ENCODE measurements around the gene CAMTA1. TPM values are rescaled to one million over a fixed set of nuclear protein-coding genes. Genes with fewer than 3 reads are reported as not detected.

CAMTA1 gene
- total and polyA plus RNA-seq, 2 donors: 53.3 to 115 TPM

DNA sequence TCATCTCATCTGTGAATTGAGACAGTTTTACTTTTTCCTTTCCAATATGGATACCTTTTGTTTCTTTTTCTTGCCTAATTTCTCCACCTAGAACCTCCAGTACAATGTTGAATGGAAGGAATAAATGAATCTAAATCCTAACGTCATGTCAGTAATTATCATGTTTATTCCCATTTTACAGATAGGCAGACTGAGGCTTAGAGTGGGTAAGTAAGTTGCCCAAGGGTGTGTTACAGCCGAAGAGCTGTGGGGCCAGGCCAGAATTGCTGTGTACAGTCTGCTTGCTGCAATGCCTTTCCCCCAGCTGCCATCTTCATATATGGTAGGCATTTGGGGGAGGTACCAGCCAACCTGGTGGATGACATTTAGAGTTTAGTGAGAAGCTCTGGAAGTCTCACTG, 162.7 kb downstream of the CAMTA1 start:
- Histone ChIP-seq H3K27ac (ENCODE audit: low read depth) (no peak overlapping the region), H3K36me3 (ENCODE audit: insufficient read depth) (no peaks in the 10 kb centered on the region), H3K4me3 (ENCODE audit: low read depth, low read length) (no peak overlapping the region), H3K4me1 (ENCODE audit: insufficient read depth) (no peaks in the 10 kb centered on the region)
- WGBS: 92% methylated on average over 2 of the region's 2 CpGs
- DNase-seq (ENCODE audit: extremely low spot score): no peak

DNA sequence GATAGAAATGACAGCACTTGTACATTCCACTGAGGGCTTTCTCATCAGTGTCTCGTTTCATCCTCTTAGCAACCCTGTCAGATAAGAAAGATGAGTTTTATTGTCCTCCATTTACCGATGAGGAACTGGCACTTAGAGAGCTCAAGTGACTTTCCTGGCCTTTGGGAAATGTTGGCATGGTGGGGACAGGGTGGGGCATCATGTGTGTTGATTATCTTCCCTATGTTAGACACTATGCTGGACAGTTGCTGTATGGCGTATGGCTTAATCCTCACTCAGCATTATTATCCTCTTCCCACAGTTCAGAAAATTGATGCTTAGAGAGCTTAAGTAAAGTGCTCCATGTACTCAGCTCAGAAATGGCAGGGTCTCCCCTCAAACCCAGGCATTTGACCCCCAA, 163.2 kb downstream of the CAMTA1 start:
- WGBS: 61% methylated on average over 3 of the region's 3 CpGs
- H3K4me1 ChIP-seq (ENCODE audit: insufficient read depth): no peaks in the 10 kb centered on the region
- H3K27ac ChIP-seq (ENCODE audit: low read depth): no peak overlapping the region
- H3K36me3 ChIP-seq (ENCODE audit: insufficient read depth): no peaks in the 10 kb centered on the region
- no peak overlapping the region for H3K4me3 ChIP-seq (ENCODE audit: low read depth, low read length)
- DNase-seq (ENCODE audit: extremely low spot score): no peak

DNA sequence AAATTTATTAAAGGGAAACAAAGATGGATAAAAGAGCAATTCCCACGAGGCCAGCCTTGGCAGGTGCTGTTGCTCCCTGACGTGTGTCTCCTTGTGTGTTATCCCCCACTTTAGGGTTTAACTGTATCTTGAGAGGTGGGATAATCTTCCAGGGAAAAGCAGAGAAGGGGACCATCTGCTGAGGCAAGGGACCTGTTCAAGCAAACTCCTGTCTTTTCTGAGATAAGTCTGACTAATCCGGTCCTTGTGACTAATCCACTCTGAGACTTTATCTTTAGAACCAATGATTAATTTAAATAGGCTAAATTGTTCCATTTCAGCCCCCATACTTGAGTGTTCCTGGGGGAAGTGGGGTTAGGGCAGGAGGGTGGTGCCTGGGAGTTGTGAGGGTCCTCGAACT, 163.6 kb downstream of the CAMTA1 start:
- 65% methylated on average over 4 of the region's 4 CpGs for WGBS
- no peaks in the 10 kb centered on the region for H3K4me1 ChIP-seq (ENCODE audit: insufficient read depth)
- H3K4me3 ChIP-seq (ENCODE audit: low read depth, low read length): no peak overlapping the region
- no peak for DNase-seq (ENCODE audit: extremely low spot score)
- H3K36me3 ChIP-seq (ENCODE audit: insufficient read depth): no peaks in the 10 kb centered on the region
- no peak overlapping the region for H3K27ac ChIP-seq (ENCODE audit: low read depth)

DNA sequence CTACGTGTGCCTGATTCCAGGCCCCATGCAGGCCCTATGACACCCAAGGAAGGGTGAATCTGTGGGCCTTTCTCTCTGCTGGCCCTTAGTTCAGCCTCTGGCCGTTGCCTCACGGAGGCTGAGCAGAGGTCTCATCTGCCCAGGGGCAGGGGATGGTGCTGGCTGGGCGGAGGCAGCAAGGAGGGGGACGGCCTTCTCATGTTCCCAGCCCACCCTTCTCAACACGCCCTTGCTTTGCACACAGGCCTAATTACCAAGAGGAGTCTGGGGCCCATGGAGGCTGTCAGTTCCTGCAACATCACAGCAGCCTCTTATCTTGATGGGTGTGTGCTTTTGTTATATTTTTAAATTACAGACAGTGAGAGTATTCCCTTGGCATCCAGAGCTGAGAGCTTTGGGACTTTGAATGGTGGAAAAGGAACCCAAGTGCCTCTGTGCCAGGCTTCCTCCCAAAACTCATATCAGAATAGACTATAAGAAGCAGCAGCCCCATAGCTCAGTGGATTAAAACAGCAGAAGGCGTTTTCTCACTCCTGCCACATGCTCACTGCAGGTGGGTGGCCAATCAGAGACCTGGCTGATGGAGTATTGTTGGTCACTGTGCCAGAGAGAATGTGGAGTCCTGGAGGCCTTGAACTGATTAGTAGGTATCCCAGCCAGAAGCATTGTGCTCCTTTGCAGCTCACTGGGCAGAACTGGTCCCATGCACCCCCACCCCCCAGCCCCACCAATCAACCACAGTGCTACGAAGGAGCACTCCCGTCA, 164.9 kb downstream of the CAMTA1 start:
- Histone ChIP-seq H3K27ac (ENCODE audit: low read depth) (no peak overlapping the region), H3K4me1 (ENCODE audit: insufficient read depth) (no peaks in the 10 kb centered on the region), H3K4me3 (ENCODE audit: low read depth, low read length) (no peak overlapping the region), H3K36me3 (ENCODE audit: insufficient read depth) (no peaks in the 10 kb centered on the region)
- DNase-seq (ENCODE audit: extremely low spot score): no peak
- 79% methylated on average over 9 of the region's 9 CpGs for WGBS

DNA sequence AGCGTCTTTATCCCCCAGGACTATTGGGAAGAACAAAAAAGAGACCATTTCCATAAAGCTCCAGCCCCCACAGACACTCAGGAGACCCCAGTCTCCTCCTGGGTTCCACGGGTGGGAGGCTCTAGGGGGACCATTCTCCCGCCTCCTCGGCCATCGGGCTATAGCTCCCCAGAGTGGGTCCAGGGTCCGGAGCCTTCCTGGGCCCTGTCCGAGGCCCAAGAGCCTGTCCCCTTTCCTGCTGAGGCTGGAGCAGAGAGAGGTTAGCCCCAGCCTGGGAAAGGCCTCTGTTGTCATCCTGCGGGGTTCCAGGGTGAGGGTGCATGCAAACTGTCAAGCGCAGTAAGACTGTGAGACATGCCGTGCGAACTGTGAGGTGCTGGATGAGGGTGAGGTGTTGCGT, 166.3 kb downstream of the CAMTA1 start:
- H3K4me3 ChIP-seq (ENCODE audit: low read depth, low read length): no peak overlapping the region
- WGBS: 94% methylated on average over 12 of the region's 12 CpGs
- H3K27ac ChIP-seq (ENCODE audit: low read depth): no peak overlapping the region
- H3K36me3 ChIP-seq (ENCODE audit: insufficient read depth): no peaks in the 10 kb centered on the region
- no peak for DNase-seq (ENCODE audit: extremely low spot score)
- no peaks in the 10 kb centered on the region for H3K4me1 ChIP-seq (ENCODE audit: insufficient read depth)

DNA sequence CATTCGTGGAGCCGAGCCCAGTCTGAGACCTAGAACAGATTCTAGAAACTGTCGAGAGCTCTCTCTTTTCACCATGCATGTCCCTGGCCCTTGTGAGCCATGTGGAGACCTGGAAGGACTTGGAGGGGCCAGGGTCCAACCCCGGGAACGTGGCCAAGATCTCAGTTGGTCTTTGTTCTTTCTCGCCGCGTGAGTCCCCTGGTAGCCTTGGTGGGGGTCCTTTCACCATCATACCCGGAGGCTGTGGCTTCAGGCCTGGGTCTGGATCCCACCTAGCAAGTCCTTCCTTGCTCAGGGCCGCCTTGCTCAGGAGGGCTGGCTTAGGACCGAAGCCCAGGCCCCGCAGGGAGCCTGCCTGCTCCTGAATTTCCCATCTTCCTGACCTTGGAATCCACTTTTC, 168.0 kb downstream of the CAMTA1 start:
- 80% methylated on average over 12 of the region's 12 CpGs for WGBS
- Histone ChIP-seq H3K4me3 (ENCODE audit: low read depth, low read length) (no peak overlapping the region), H3K4me1 (ENCODE audit: insufficient read depth) (no peaks in the 10 kb centered on the region), H3K27ac (ENCODE audit: low read depth) (no peak overlapping the region), H3K36me3 (ENCODE audit: insufficient read depth) (no peaks in the 10 kb centered on the region)
- DNase-seq (ENCODE audit: extremely low spot score): no peak

DNA sequence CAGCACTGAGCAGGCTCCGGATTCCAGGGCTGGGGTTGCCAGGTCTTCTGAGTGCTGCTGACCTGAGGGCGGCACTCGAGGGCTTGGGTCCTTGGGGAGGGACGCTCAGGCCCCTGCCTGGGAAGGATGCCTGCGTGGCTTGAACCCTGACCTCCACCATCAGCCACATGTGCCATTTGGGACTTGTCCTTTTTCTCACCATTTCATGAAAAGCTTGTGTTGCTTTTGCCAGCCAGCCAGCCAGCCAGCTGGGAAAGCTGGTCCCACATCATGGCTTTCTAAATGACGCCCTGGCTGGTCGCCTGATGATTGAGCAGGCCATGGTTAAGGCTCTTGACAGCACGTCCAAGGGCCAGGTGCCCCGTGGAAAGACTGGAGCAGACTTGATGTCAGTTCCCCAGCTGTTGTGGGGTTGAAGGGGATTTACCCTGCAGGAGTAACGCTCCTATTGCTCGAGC, 168.7 kb downstream of the CAMTA1 start:
- WGBS: 79% methylated on average over 11 of the region's 11 CpGs
- Histone ChIP-seq H3K4me1 (ENCODE audit: insufficient read depth) (no peaks in the 10 kb centered on the region), H3K27ac (ENCODE audit: low read depth) (no peak overlapping the region), H3K4me3 (ENCODE audit: low read depth, low read length) (no peak overlapping the region), H3K36me3 (ENCODE audit: insufficient read depth) (no peaks in the 10 kb centered on the region)
- DNase-seq (ENCODE audit: extremely low spot score): no peak

DNA sequence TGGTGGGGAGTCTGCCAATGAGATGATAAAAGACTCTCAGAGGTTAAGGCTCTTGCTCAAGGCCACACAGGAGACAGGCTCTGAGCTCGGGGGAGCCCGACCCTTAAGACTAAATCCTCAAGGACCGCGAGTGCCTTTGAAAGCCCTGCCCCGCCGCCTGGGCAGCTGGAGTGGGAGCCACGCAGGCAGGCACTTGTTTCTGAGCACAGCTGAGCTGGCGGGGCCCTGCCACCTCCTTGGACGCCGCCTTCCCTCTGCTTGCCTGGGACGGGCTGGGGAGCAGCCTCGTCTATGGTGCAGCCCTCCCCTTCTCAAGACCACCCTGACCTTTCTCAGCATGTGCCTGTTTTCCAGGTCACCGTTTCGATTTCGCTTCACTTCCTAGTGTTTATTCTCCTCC, 169.3 kb downstream of the CAMTA1 start:
- no peak overlapping the region for H3K27ac ChIP-seq (ENCODE audit: low read depth)
- H3K4me3 ChIP-seq (ENCODE audit: low read depth, low read length): no peak overlapping the region
- no peaks in the 10 kb centered on the region for H3K36me3 ChIP-seq (ENCODE audit: insufficient read depth)
- no peak for DNase-seq (ENCODE audit: extremely low spot score)
- no peaks in the 10 kb centered on the region for H3K4me1 ChIP-seq (ENCODE audit: insufficient read depth)
- 63% methylated on average over 15 of the region's 15 CpGs for WGBS

DNA sequence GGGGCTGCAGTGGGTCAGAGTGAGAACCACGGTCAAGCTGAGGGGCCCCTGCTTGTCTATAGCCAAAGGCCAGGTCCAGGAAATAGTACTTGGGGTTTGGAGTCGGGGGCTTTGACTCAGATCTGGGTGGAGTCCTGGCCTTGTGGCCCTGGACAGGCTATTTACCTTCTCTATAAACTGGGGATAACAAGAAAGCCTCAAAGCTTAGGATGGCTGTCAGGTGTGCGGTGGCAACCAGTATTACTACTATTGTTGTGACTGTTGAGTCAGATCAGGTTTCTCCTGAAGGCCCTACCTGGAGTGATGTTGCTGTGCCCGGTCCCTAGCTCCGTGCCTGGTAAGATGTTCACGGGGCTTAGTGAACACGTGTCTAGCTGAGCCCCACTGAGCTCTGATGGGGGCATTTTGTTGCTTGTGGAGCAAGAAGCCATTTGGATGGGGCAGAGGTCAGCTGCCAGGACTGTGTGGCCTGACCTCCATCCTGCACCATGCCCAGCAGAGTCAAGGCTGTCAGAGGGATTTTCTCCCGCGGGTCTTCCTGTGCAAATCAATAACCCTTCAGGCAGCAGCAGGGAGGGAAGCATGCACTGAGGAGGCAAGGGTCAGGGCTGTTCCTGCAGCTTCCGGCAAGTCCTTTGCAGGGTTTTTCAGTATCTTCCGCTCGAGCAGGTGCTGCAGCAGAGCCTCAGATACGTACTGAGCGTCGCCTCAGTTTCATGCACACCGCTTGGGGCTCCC, 170.3 kb downstream of the CAMTA1 start:
- 85% methylated on average over 16 of the region's 16 CpGs for WGBS
- no peaks in the 10 kb centered on the region for H3K36me3 ChIP-seq (ENCODE audit: insufficient read depth)
- no peaks in the 10 kb centered on the region for H3K4me1 ChIP-seq (ENCODE audit: insufficient read depth)
- DNase-seq (ENCODE audit: extremely low spot score): no peak
- no peak overlapping the region for H3K4me3 ChIP-seq (ENCODE audit: low read depth, low read length)
- no peak overlapping the region for H3K27ac ChIP-seq (ENCODE audit: low read depth)

DNA sequence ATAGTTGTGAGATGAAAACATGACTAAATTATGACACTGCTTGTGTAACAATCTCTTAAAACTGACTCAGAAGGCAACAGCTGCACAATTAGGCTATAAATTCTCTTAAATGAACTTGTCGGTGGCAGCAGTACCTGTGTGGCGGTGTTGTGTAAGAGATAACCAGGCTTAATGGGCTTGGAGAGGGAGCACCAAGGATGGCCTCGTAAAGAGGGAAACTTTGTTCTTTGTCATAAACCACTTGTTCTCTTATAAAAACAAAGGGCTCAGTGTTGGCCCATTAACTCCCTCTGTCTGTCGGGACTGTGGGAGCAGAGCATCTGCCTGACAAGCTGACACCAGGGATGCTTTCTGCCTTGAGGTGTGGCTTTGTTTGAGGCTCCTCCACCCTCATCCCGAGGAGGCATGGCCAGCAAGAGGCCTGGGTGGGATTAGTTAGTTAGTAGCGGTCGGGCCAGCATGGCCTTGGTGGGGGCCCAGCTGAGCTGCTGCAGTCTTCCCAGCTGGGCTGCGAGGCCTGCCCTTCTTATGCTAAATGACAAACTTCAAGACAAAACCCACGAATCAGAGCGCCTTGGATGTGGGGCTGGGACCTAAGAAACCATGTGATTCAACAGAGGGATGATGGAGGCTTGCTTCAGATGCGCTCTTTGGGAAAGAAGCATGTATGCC, 171.4 kb downstream of the CAMTA1 start:
- DNase-seq (ENCODE audit: extremely low spot score): no peak
- H3K36me3 ChIP-seq (ENCODE audit: insufficient read depth): no peaks in the 10 kb centered on the region
- WGBS: 71% methylated on average over 11 of the region's 11 CpGs
- no peak overlapping the region for H3K4me3 ChIP-seq (ENCODE audit: low read depth, low read length)
- H3K27ac ChIP-seq (ENCODE audit: low read depth): no peak overlapping the region
- H3K4me1 ChIP-seq (ENCODE audit: insufficient read depth): no peaks in the 10 kb centered on the region

DNA sequence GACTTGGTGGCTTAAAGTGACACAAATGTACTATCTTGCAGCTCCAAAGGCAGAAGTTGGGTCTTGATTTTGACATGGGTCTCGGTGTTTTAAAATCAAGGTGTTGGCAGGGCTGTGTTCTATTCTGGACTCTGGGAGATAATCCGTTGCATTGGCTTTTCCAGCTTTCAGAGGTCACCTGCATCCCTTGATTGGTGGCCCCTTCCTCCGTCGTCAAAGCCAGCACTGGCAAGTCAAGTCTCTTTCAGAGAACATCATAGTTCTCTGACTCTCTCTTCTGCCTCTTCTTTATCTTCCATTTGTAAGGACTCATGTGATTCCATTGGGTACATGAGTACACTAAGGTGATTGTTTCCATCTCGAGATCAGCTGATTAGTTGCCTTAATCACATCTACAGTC, 172.1 kb downstream of the CAMTA1 start:
- no peaks in the 10 kb centered on the region for H3K36me3 ChIP-seq (ENCODE audit: insufficient read depth)
- DNase-seq (ENCODE audit: extremely low spot score): no peak
- 95% methylated on average over 5 of the region's 5 CpGs for WGBS
- no peak overlapping the region for H3K27ac ChIP-seq (ENCODE audit: low read depth)
- H3K4me1 ChIP-seq (ENCODE audit: insufficient read depth): no peaks in the 10 kb centered on the region
- H3K4me3 ChIP-seq (ENCODE audit: low read depth, low read length): no peak overlapping the region

DNA sequence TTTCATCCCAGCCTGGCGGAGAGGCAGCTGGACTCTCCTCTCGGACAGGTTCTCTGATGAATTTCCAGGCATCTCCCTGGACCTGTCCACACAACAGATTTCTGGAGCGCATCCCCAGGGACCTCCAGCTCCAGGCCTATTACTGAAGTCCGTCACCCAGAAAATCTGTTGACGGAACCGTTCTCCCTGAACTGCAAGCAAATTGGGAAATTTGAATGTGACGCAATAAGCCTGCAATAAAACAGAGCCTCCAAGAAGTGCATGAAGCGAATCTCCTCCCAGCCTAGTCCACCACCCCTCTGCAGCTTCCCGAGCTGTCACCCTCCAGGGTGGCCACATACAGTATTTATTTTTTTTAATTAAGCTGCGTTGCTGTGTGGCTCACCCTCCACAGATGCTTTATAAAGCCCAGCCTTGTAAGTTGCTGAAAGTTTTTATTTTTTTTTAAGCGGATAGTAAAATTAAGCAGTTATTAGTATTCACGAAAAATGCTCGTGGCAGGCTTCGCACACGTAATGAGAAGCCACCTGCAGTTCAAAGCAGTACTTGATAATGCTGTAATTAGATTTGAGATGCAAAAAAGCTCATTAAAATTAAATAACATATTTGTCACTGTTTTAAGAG, 173.3 kb downstream of the CAMTA1 start:
- no peaks in the 10 kb centered on the region for H3K36me3 ChIP-seq (ENCODE audit: insufficient read depth)
- 94% methylated on average over 15 of the region's 15 CpGs for WGBS
- no peak for DNase-seq (ENCODE audit: extremely low spot score)
- H3K4me3 ChIP-seq (ENCODE audit: low read depth, low read length): no peak overlapping the region
- no peaks in the 10 kb centered on the region for H3K4me1 ChIP-seq (ENCODE audit: insufficient read depth)
- H3K27ac ChIP-seq (ENCODE audit: low read depth): no peak overlapping the region

DNA sequence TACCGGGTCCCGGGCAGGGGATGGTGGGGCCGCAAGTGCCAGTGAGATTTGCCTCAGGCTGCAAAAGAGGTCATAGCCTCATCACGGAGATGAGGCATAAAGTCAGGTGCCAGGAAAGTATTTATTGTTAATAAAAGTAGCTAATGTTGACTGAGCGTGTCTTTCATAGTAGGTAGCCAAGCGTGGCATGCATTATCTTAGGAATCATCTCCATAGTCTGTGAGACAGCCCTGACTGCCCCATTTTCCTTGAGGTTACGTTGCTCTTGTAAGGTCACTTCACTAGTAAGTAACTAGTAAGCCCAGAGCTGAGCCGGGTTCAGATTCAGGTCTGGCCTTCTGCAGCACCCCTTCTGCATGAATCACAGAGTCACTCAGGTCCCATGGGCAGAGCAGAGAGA, 174.2 kb downstream of the CAMTA1 start:
- no peak for DNase-seq (ENCODE audit: extremely low spot score)
- Histone ChIP-seq H3K36me3 (ENCODE audit: insufficient read depth) (no peaks in the 10 kb centered on the region), H3K4me3 (ENCODE audit: low read depth, low read length) (no peak overlapping the region), H3K27ac (ENCODE audit: low read depth) (no peak overlapping the region), H3K4me1 (ENCODE audit: insufficient read depth) (no peaks in the 10 kb centered on the region)
- WGBS: 89% methylated on average over 8 of the region's 8 CpGs
